Mammary epithelial cell (primary cell): ENCODE data around the gene MRPL19.

Experiments
- CTCF ChIP-seq, 2 donors: IDR thresholded peaks in 1 of 2; conservative IDR thresholded peaks in 1 of 2; 2 replicates each; pipeline ENCODE4 v1.5.1; 2011 to 2012; ENCODE audit warnings: inconsistent platforms in 2 of 2, low read length in 2 of 2, mild to moderate bottlenecking in 2 of 2, control low read depth in 1 of 2, low read depth in 1 of 2; ENCODE audit not compliant: insufficient read depth in 1 of 2; ENCODE audit errors: extremely low read depth in 1 of 2
- EZH2 ChIP-seq: IDR thresholded peaks from 2 replicates; pipeline ENCODE4 v1.6.1; 2012; ENCODE audit warnings: low read length, inconsistent platforms, borderline replicate concordance

GRCh38 chr2:75622929-75623328 is 23.7 kb upstream of the MRPL19 start:
- TF ChIP-seq CTCF (conservative IDR thresholded peaks at IDR 0.05 in 1 of 2, IDR thresholded peaks at IDR 0.05 in 1 of 2; ENCODE audit: extremely low read depth in 1 of 2, insufficient read depth in 1 of 2, low read depth in 1 of 2, low read length in 2 of 2) (no peak), EZH2 (no peak)
